ENCODE results near the gene TEX35. TPM values are rescaled to one million over a fixed set of nuclear protein-coding genes. Genes with fewer than 3 reads are reported as not detected.
A peak's percentile ranks its signal among the peaks of the same experiment; 100 is the strongest.

The TEX35 gene
- total RNA-seq, 1 experiment from 2014 or later = not detected

- Histone ChIP-seq H3K27me3 (ENCODE audit: insufficient read depth, low read length) (no peaks in the 10 kb centered on the region), H3K4me1 (ENCODE audit: control insufficient read depth in 1 of 2, insufficient read depth in 2 of 2, low read length in 2 of 2) (0 out of 4 replicates have a peak, but pooled peaks cover 2 to 5% of the 10 kb centered on the region in 2 experiments), H3K4me2 (ENCODE audit: low read length) (no peak overlapping the region), H3K9me3 (ENCODE audit: control insufficient read depth in 1 of 2, insufficient read depth in 1 of 2, low read depth in 1 of 2, low read length in 2 of 2) (no peaks in the 10 kb centered on the region), H3K36me3 (ENCODE audit: control insufficient read depth in 1 of 2, insufficient read depth in 2 of 2, low read length in 2 of 2) (no peaks in the 10 kb centered on the region; a peak in 1 of 4 replicates), H4K20me1 (ENCODE audit: insufficient read depth) (no peaks in the 10 kb centered on the region), H2AFZ (ENCODE audit: low read depth, low read length, poor library complexity, severe bottlenecking) (no peak overlapping the region), H3K9me2 (ENCODE audit: insufficient read depth) (no peaks in the 10 kb centered on the region), H3K79me2 (ENCODE audit: insufficient read depth, low read length) (no peaks in the 10 kb centered on the region), H3K27ac (ENCODE audit: low read depth, low read length) (no peak overlapping the region), H3K9ac (ENCODE audit: low read length) (no peak overlapping the region), H3K4me3 (replicated peaks in 1 of 2; ENCODE audit: low read depth in 1 of 2, low read length in 2 of 2) (no peak overlapping the region)
- no peak for TF ChIP-seq EZH2phosphoT487 (IDR thresholded peaks at IDR 0.05; ENCODE audit: borderline replicate concordance)
- no peak for TF ChIP-seq TCF7L2 (IDR thresholded peaks at IDR 0.05; ENCODE audit: borderline replicate concordance, extremely low read depth, insufficient read depth, insufficient read length)
- no peak for TF ChIP-seq SP1 (IDR thresholded peaks at IDR 0.05; ENCODE audit: low read depth)
- no peak for TF ChIP-seq MAX (IDR thresholded peaks at IDR 0.05)
- peak; percentile 42; the same call in 1 of the 2 replicates for ATAC-seq
- RAD21 ChIA-PET (ENCODE audit: low non-redundant PET in 1 of 2, low total read pairs in 2 of 2, uncharacterized antibody in 2 of 2, unreplicated experiment in 2 of 2) = no interaction called here
- intact Hi-C loops (cut with micrococcal nuclease) = no loop called here
- POLR2A ChIA-PET = no interaction called here
- BruUV-seq (replicated peaks) = no TSS peak
- DNase-seq (ENCODE audit: low read depth, low spot score) = no peak
- CTCF ChIA-PET = no interaction called here
Measured at GRCh38 chr1:178470411-178470960, 42.4 kb upstream of the TEX35 start.

- no peaks in the 10 kb centered on the region for H3K9me2 ChIP-seq (ENCODE audit: insufficient read depth)
- no peak overlapping the region for H3K9ac ChIP-seq (ENCODE audit: low read length)
- no TSS peak for BruUV-seq (replicated peaks)
- H3K9me3 ChIP-seq (ENCODE audit: control insufficient read depth in 1 of 2, insufficient read depth in 1 of 2, low read depth in 1 of 2, low read length in 2 of 2) = no peaks in the 10 kb centered on the region
- no peaks in the 10 kb centered on the region for H4K20me1 ChIP-seq (ENCODE audit: insufficient read depth)
- H2AFZ ChIP-seq (ENCODE audit: low read depth, low read length, poor library complexity, severe bottlenecking) = no peak overlapping the region
- intact Hi-C loops (cut with micrococcal nuclease) = no loop called here
- H3K36me3 ChIP-seq (ENCODE audit: control insufficient read depth in 1 of 2, insufficient read depth in 2 of 2, low read length in 2 of 2) = no peaks in the 10 kb centered on the region; a peak in 1 of 4 replicates
- ChIA-PET CTCF (no interaction called here), POLR2A (no interaction called here), RAD21 (ENCODE audit: low non-redundant PET in 1 of 2, low total read pairs in 2 of 2, uncharacterized antibody in 2 of 2, unreplicated experiment in 2 of 2) (no interaction called here)
- TF ChIP-seq CEBPB (IDR thresholded peaks at IDR 0.05; ENCODE audit: low read depth) = no peak
- no peak for TF ChIP-seq RAD21 (IDR thresholded peaks at IDR 0.05; ENCODE audit: low read depth)
- TF ChIP-seq ATF3 (IDR thresholded peaks at IDR 0.05) = no peak
- TF ChIP-seq ZBTB33 (IDR thresholded peaks at IDR 0.05; ENCODE audit: extremely low read depth, insufficient replicate concordance, low read length) = no peak
- TF ChIP-seq YY1 (IDR thresholded peaks at IDR 0.05; ENCODE audit: extremely low read depth, insufficient replicate concordance, low read depth, low read length) = no peak
- no peak for TF ChIP-seq JUND (IDR thresholded peaks at IDR 0.05)
- no peak for TF ChIP-seq ZNF274 (IDR thresholded peaks at IDR 0.05; ENCODE audit: low read depth, low read length)
- TF ChIP-seq POLR2A (IDR thresholded peaks at IDR 0.05; ENCODE audit: borderline replicate concordance, extremely low read depth, insufficient read depth, insufficient read length) = no peak
- TF ChIP-seq SIN3A (IDR thresholded peaks at IDR 0.05; ENCODE audit: low read depth) = no peak
- TF ChIP-seq CBX3 (IDR thresholded peaks at IDR 0.05; ENCODE audit: low read depth) = no peak
- no peak for TF ChIP-seq TCF7L2 (IDR thresholded peaks at IDR 0.05; ENCODE audit: borderline replicate concordance, extremely low read depth, insufficient read depth, insufficient read length)
- no peak for TF ChIP-seq EZH2 (IDR thresholded peaks at IDR 0.05)
- 0 out of 4 replicates have a peak, but pooled peaks cover 2 to 5% of the 10 kb centered on the region in 2 experiments for H3K4me1 ChIP-seq (ENCODE audit: control insufficient read depth in 1 of 2, insufficient read depth in 2 of 2, low read length in 2 of 2)
- no peaks in the 10 kb centered on the region for H3K27me3 ChIP-seq (ENCODE audit: insufficient read depth, low read length)
- H3K4me2 ChIP-seq (ENCODE audit: low read length) = no peak overlapping the region
- ATAC-seq (no peak), DNase-seq (ENCODE audit: low read depth, low spot score) (no peak)
- no peaks in the 10 kb centered on the region for H3K79me2 ChIP-seq (ENCODE audit: insufficient read depth, low read length)
- no peak overlapping the region for H3K4me3 ChIP-seq (replicated peaks in 1 of 2; ENCODE audit: low read depth in 1 of 2, low read length in 2 of 2)
- H3K27ac ChIP-seq (ENCODE audit: low read depth, low read length) = no peak overlapping the region
Measured at GRCh38 chr1:178472531-178472930, 40.4 kb upstream of the TEX35 start.
